Activated CD4-positive, alpha-beta memory T cell treated with anti-CD3 and anti-CD28 coated beads for 36 hours (primary cell): Measurements from ENCODE around the gene TFR2. TPM values are rescaled to one million over a fixed set of nuclear protein-coding genes. Genes with fewer than 3 reads are reported as not detected.

ENCODE experiments used
- CTCF ChIA-PET: fragments of 350-600 bp; sonication (Branson Sonifier 250); formaldehyde crosslinking; loops from one replicate; lab custom pipeline; 2021; ENCODE audit warnings: antibody characterized with exemption, inconsistent platforms; lab: Charles Lee
- POLR2A ChIA-PET: fragments of 350-600 bp; sonication (Branson Sonifier 250); formaldehyde crosslinking; loops from one replicate; lab custom pipeline; 2021; ENCODE audit warnings: antibody characterized with exemption; lab: Charles Lee
- DNase-seq: peaks from one replicate; pipeline ENCODE4 v3.0.0-alpha.2; 2020
- H3K27ac Mint-ChIP-seq: one replicate; pipeline ENCODE4 v1.8.0; 2021; ENCODE audit warnings: mixed read lengths
- H3K27me3 Mint-ChIP-seq: one replicate; pipeline ENCODE4 v1.8.0; 2021; ENCODE audit warnings: mixed read lengths
- H3K36me3 Mint-ChIP-seq: one replicate; pipeline ENCODE4 v1.8.0; 2021; ENCODE audit warnings: mixed read lengths
- H3K4me1 Mint-ChIP-seq: one replicate; pipeline ENCODE4 v1.8.0; 2021; ENCODE audit warnings: low read depth, mixed read lengths
- H3K4me3 Mint-ChIP-seq: one replicate; pipeline ENCODE4 v1.8.0; 2021; ENCODE audit warnings: mild to moderate bottlenecking, mixed read lengths
- H3K9me3 Mint-ChIP-seq: one replicate; pipeline ENCODE4 v1.8.0; 2021; ENCODE audit warnings: mixed read lengths
- intact Hi-C: fragments of 100-400 bp; cut with micrococcal nuclease; formaldehyde crosslinking; loops from one replicate; pipeline ENCODE4 v1.15.1; 2023
- total RNA-seq, 2 experiments: library from RNA; stranded (reverse); gene quantifications; one replicate each; pipeline ENCODE4 v1.2.3, GENCODE V29; 2021

Gene TFR2
- total RNA-seq, 2 experiments from 2014 or later: 8.7 to 9.9 TPM

- Mint-ChIP-seq H3K27ac (no peak overlapping the region), H3K27me3 (peaks cover 5% of the 10 kb centered on the region), H3K9me3 (no peaks in the 10 kb centered on the region), H3K4me3 (no peak overlapping the region), H3K36me3 (no peaks in the 10 kb centered on the region), H3K4me1 (no peaks in the 10 kb centered on the region)
- ChIA-PET POLR2A (no interaction called here), CTCF (no interaction called here)
- intact Hi-C loops: no loop called here
- DNase-seq: no peak
Observed at GRCh38 chr7:100641860-100642533, 645 bp upstream of the TFR2 start.

- Mint-ChIP-seq H3K27me3 (peaks cover 3% of the 10 kb centered on the region), H3K4me3 (no peak overlapping the region), H3K27ac (no peak overlapping the region), H3K9me3 (no peaks in the 10 kb centered on the region), H3K36me3 (no peaks in the 10 kb centered on the region), H3K4me1 (no peaks in the 10 kb centered on the region)
- DNase-seq: no peak
- CTCF ChIA-PET: no interaction called here
- intact Hi-C loops: no loop called here
- POLR2A ChIA-PET: no interaction called here
Observed at GRCh38 chr7:100640517-100641440, 573 bp downstream of the TFR2 start.

- POLR2A ChIA-PET: no interaction called here
- Mint-ChIP-seq H3K4me3 (no peak overlapping the region), H3K36me3 (no peaks in the 10 kb centered on the region), H3K27me3 (peaks cover 3% of the 10 kb centered on the region), H3K9me3 (no peaks in the 10 kb centered on the region), H3K27ac (no peak overlapping the region), H3K4me1 (no peaks in the 10 kb centered on the region)
- CTCF ChIA-PET: interaction anchor here (0.6 kb wide), 1 partner anchor 770 kb away, joined by 3 read pairs; no protein-coding TSS in a partner anchor
- no peak for DNase-seq
- intact Hi-C loops: no loop called here
Observed at GRCh38 chr7:100639995-100640516, 1.3 kb downstream of the TFR2 start.

GRCh38 chr7:100632951-100633717, 8.2 kb downstream of the TFR2 start:
- Mint-ChIP-seq H3K36me3 (no peaks in the 10 kb centered on the region), H3K27ac (peak overlapping the region; percentile 82), H3K9me3 (no peaks in the 10 kb centered on the region)

GRCh38 chr7:100630066-100630465, 11.3 kb downstream of the TFR2 start:
- CTCF ChIA-PET: interaction anchor here (1.5 to 1.7 kb wide), 5 partner anchors 10 to 63 kb away, joined by 3 to 11 read pairs (median 4); partner anchors contain the start of gene MOSPD3
- peaks cover 1% of the 10 kb centered on the region for H3K36me3 Mint-ChIP-seq
- H3K4me3 Mint-ChIP-seq: no peak overlapping the region
- H3K27ac Mint-ChIP-seq: no peak overlapping the region
- POLR2A ChIA-PET: interaction anchor here (1.2 kb wide), 1 partner anchor 9 kb away, joined by 3 read pairs; no protein-coding TSS in a partner anchor
- H3K27me3 Mint-ChIP-seq: peaks cover 3% of the 10 kb centered on the region
- peaks cover 24% of the 10 kb centered on the region for H3K4me1 Mint-ChIP-seq
- H3K9me3 Mint-ChIP-seq: no peaks in the 10 kb centered on the region
- DNase-seq: no peak
- intact Hi-C loops: loop anchor here (5.0 kb wide), 1 partner anchor 62 kb away; the partner anchor contains the start of gene GIGYF1

More at GRCh38 chr7:100632951-100633717, 8.2 kb downstream of the TFR2 start:
- ChIA-PET POLR2A (interaction anchor here (0.6 to 2.4 kb wide), 10 partner anchors 13 to 204 kb away, joined by 3 to 13 read pairs (median 3); partner anchors contain the start of genes FBXO24, LRCH4, MEPCE and MOSPD3), CTCF (interaction anchor here (0.6 to 4.4 kb wide), 21 partner anchors 8 to 467 kb away, joined by 3 to 33 read pairs (median 5); partner anchors contain the start of genes FBXO24, LRCH4, MOSPD3 and POP7)
- intact Hi-C loops: loop anchor here (5.0 kb wide), 1 partner anchor 59 kb away; the partner anchor contains the start of gene GIGYF1
- Mint-ChIP-seq H3K27me3 (peaks cover 3% of the 10 kb centered on the region), H3K4me3 (peak overlapping the region; percentile 77), H3K4me1 (peaks cover 12% of the 10 kb centered on the region)
- peak; percentile 78 for DNase-seq

- Mint-ChIP-seq H3K4me3 (no peak overlapping the region), H3K4me1 (peaks cover 24% of the 10 kb centered on the region), H3K27me3 (peaks cover 3% of the 10 kb centered on the region), H3K9me3 (no peaks in the 10 kb centered on the region), H3K27ac (no peak overlapping the region), H3K36me3 (peaks cover 1% of the 10 kb centered on the region)
- DNase-seq: peak; percentile 60
- ChIA-PET CTCF (interaction anchor here (1.2 to 1.7 kb wide), 4 partner anchors 9 to 69 kb away, joined by 4 to 11 read pairs (median 8); partner anchors contain the start of gene MOSPD3), POLR2A (interaction anchor here (0.6 to 1.2 kb wide), 3 partner anchors 10 to 76 kb away, joined by 3 to 4 read pairs (median 4); no protein-coding TSS in a partner anchor)
- intact Hi-C loops: loop anchor here (10.0 kb wide), 1 partner anchor 226 kb away; the partner anchor contains the start of gene SLC12A9
Observed at GRCh38 chr7:100629117-100629716, 12.1 kb downstream of the TFR2 start.

- no peaks in the 10 kb centered on the region for H3K9me3 Mint-ChIP-seq
- peaks cover 13% of the 10 kb centered on the region for H3K4me1 Mint-ChIP-seq
- ChIA-PET POLR2A (interaction anchor here (0.5 to 1.8 kb wide), 4 partner anchors 10 to 199 kb away, joined by 3 to 7 read pairs (median 4); partner anchors contain the start of genes MOSPD3 and ZCWPW1), CTCF (interaction anchor here (1.5 to 1.7 kb wide), 2 partner anchors 15 to 78 kb away, joined by 5 to 6 read pairs; partner anchors contain the start of genes MOSPD3 and POP7)
- H3K27ac Mint-ChIP-seq: peak overlapping the region; percentile 14
- peaks cover 1% of the 10 kb centered on the region for H3K36me3 Mint-ChIP-seq
- no peaks in the 10 kb centered on the region for H3K27me3 Mint-ChIP-seq
- no peak for DNase-seq
- intact Hi-C loops: loop anchor here (10.0 kb wide), 1 partner anchor 228 kb away; the partner anchor contains the start of gene SLC12A9
- H3K4me3 Mint-ChIP-seq: peak overlapping the region; percentile 65
Observed at GRCh38 chr7:100627238-100627549, 14.2 kb downstream of the TFR2 start.

GRCh38 chr7:100626530-100627237, 14.7 kb downstream of the TFR2 start:
- intact Hi-C loops: loop anchor here (1.0 to 10.0 kb wide), 4 partner anchors 14 to 228 kb away; partner anchors contain the start of genes FBXO24, GNB2, LRCH4 and MOSPD3
- H3K4me1 Mint-ChIP-seq: peaks cover 12% of the 10 kb centered on the region
- H3K36me3 Mint-ChIP-seq: peaks cover 1% of the 10 kb centered on the region
- ChIA-PET POLR2A (interaction anchor here (0.5 to 1.5 kb wide), 6 partner anchors 9 to 198 kb away, joined by 3 to 7 read pairs (median 4); partner anchors contain the start of genes GIGYF1, MOSPD3, POP7 and ZCWPW1), CTCF (interaction anchor here (1.5 to 3.6 kb wide), 3 partner anchors 7 to 79 kb away, joined by 5 to 17 read pairs (median 6); partner anchors contain the start of genes MOSPD3 and POP7)
- no peaks in the 10 kb centered on the region for H3K27me3 Mint-ChIP-seq
- peak overlapping the region; percentile 38 for H3K27ac Mint-ChIP-seq
- H3K9me3 Mint-ChIP-seq: no peaks in the 10 kb centered on the region
- peak; percentile 96 for DNase-seq
- H3K4me3 Mint-ChIP-seq: peak overlapping the region; percentile 65

- Mint-ChIP-seq H3K27me3 (no peaks in the 10 kb centered on the region), H3K27ac (no peak overlapping the region), H3K4me1 (peaks cover 12% of the 10 kb centered on the region), H3K9me3 (no peaks in the 10 kb centered on the region), H3K36me3 (peaks cover 1% of the 10 kb centered on the region), H3K4me3 (peak overlapping the region; percentile 65)
- POLR2A ChIA-PET: interaction anchor here (0.6 to 1.5 kb wide), 6 partner anchors 9 to 79 kb away, joined by 3 to 7 read pairs (median 4); partner anchors contain the start of genes FBXO24, GIGYF1, MOSPD3 and POP7
- no peak for DNase-seq
- CTCF ChIA-PET: interaction anchor here (1.5 to 3.6 kb wide), 4 partner anchors 8 to 80 kb away, joined by 5 to 17 read pairs (median 6); partner anchors contain the start of genes MOSPD3 and POP7
- intact Hi-C loops: loop anchor here (1.0 to 10.0 kb wide), 4 partner anchors 14 to 229 kb away; partner anchors contain the start of genes FBXO24, GNB2, LRCH4 and MOSPD3
Observed at GRCh38 chr7:100626055-100626454, 15.3 kb downstream of the TFR2 start.
